Stimulated activated CD4-positive, alpha-beta T cell treated with anti-CD3 and anti-CD28 coated beads, Interleukin-1b, Interleukin-23, amount 100 ng/mL, for 4 hours (primary cell): ENCODE measurements around the gene TERB2.
"Not testable (repeated sequence)": the region's sequence is repeated elsewhere in the genome, so short reads cannot be mapped to it uniquely, and the experiment has no call there.

Experiments
- DNase-seq, 2 donors: peaks; one replicate each; pipeline ENCODE4 v3.0.0-alpha.2; 2020; ENCODE audit warnings: low read depth in 2 of 2

Gene TERB2

GRCh38 chr15:45001180-45001579 lies 44.7 kb downstream of the TERB2 start:
- DNase-seq, result not testable (repeated sequence)

- not testable (repeated sequence) for DNase-seq
Measured at GRCh38 chr15:45003731-45004410, 47.4 kb downstream of the TERB2 start.

- DNase-seq, result not testable (repeated sequence)
Measured at GRCh38 chr15:45004590-45005175, 48.2 kb downstream of the TERB2 start.

- no peak for DNase-seq
Measured at GRCh38 chr15:45009046-45009445, 52.6 kb downstream of the TERB2 start.

- not testable (repeated sequence) for DNase-seq
Measured at GRCh38 chr15:45015114-45015513, 58.6 kb downstream of the TERB2 start.

- not testable (repeated sequence) for DNase-seq
Measured at GRCh38 chr15:45020222-45020900, 63.9 kb downstream of the TERB2 start.

- not testable (repeated sequence) for DNase-seq
Measured at GRCh38 chr15:45020901-45021259, 64.4 kb downstream of the TERB2 start.

GRCh38 chr15:45021348-45021747 lies 64.9 kb downstream of the TERB2 start:
- no peak for DNase-seq

- peak; percentile 92 to 97 for DNase-seq
Measured at GRCh38 chr15:45022871-45023658, 66.6 kb downstream of the TERB2 start, which contains the start of gene SORD. Gene SORD, plus strand, starts transcription at chr15:45023195. Its CDS starts 89 bp downstream, at chr15:45023284.

- DNase-seq, result no peak
Measured at GRCh38 chr15:45023659-45024225, 67.3 kb downstream of the TERB2 start.

GRCh38 chr15:45024649-45025048 lies 68.2 kb downstream of the TERB2 start:
- DNase-seq, result not testable (repeated sequence)

- not testable (repeated sequence) for DNase-seq
Measured at GRCh38 chr15:45025627-45026026, 69.1 kb downstream of the TERB2 start.

- DNase-seq, result no peak
Measured at GRCh38 chr15:45026651-45027190, 70.2 kb downstream of the TERB2 start.

- no peak for DNase-seq
Measured at GRCh38 chr15:45027220-45027619, 70.7 kb downstream of the TERB2 start.
